Activated CD8-positive, alpha-beta memory T cell treated with anti-CD3 and anti-CD28 coated beads, Interleukin-2, amount 50 U/mL, for 4 hours (primary cell): ENCODE results near the gene ZNRF1.

Experiments used
- DNase-seq: peaks from one replicate; pipeline ENCODE4 v3.0.0-alpha.2; 2020

Gene ZNRF1

GRCh38 chr16:75101635-75102034, 102.8 kb downstream of the ZNRF1 start:
- DNase-seq, result no peak

DNA sequence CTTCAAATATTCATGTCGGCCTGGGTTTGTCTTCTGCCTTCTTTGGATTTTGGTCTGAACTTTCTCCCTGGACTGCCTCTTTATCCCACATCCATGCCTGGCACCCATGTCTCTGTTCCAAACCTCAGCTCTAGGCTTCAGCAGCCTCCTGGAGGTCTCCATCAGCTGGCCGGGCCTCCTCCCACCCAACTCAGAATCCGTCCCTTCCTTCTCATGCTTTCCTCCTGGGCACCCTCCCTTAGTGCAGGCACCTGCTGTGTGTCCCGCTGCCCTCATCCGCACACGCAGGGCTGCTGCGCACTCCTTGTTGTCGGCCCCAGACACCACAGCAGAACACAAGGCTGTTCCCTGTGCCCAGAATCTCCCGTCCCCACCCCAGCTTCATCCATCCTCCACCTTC, 103.8 kb downstream of the ZNRF1 start:
- no peak for DNase-seq

DNA sequence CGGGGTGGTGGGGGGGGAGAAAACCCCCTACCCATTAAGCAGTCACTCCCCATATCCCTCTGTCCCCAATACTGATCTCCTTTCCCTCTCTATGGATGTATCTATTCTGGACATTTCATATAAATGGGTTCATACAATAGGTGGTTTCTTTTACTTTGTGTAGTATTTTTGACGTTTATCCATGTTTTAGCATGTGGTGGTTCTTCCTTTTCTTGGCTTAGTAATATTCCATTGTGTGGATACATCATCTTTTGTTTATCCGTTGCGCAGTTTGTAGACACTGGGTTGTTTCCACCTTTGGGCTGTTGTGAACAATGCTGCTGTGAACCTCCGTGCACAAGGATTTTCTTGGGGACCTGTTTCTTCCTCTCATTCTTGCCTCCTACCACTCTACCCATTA, 105.2 kb downstream of the ZNRF1 start:
- DNase-seq, result no peak

DNA sequence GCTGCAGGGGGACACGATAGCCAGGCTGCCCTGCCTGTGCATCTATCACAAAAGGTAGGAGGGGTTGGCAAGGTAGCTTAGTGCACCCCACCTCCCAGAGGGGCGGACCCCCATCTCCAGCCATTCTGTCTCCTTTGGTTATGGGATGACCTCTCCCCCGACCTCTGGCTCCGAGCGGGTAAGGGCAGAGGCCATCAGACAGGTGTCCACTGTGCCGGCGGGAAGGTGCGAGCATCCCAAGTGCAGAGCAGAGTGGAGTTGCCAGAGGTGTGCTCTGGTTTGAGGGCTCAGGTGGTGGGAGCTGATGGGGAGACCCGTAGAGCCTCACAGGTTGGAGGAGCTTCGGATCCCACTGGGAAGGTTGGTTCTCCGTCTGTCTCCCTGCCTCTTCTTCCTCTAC, 106.0 kb downstream of the ZNRF1 start:
- DNase-seq, result no peak

- DNase-seq, result no peak
Observed at GRCh38 chr16:75105306-75106061, 106.7 kb downstream of the ZNRF1 start.

GRCh38 chr16:75106351-75107274, 107.8 kb downstream of the ZNRF1 start:
- no peak for DNase-seq

DNA sequence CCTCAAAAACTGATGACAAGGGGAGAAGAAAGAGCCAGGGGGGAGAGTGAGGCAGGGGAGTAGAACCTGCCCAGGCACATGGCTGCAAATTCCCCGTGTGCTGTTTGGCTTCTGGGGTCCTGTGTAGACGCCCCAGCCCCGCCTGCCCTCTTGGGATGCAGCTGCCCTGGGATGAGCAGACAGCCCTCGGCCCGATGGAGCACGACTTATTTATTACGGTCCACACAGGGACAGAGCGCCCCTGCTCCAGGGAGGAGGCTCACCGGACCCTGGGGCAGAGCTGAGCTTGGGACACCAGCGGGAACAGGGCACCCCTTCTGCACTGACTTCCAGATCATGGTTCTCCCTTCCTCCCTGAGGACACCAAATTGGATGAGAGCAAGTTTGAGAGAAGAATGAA, 108.7 kb downstream of the ZNRF1 start:
- DNase-seq, result no peak

- peak; percentile 70 for DNase-seq
Observed at GRCh38 chr16:75108792-75109731, 110.2 kb downstream of the ZNRF1 start.

- no peak for DNase-seq
Observed at GRCh38 chr16:75109732-75110243, 111.0 kb downstream of the ZNRF1 start.

DNA sequence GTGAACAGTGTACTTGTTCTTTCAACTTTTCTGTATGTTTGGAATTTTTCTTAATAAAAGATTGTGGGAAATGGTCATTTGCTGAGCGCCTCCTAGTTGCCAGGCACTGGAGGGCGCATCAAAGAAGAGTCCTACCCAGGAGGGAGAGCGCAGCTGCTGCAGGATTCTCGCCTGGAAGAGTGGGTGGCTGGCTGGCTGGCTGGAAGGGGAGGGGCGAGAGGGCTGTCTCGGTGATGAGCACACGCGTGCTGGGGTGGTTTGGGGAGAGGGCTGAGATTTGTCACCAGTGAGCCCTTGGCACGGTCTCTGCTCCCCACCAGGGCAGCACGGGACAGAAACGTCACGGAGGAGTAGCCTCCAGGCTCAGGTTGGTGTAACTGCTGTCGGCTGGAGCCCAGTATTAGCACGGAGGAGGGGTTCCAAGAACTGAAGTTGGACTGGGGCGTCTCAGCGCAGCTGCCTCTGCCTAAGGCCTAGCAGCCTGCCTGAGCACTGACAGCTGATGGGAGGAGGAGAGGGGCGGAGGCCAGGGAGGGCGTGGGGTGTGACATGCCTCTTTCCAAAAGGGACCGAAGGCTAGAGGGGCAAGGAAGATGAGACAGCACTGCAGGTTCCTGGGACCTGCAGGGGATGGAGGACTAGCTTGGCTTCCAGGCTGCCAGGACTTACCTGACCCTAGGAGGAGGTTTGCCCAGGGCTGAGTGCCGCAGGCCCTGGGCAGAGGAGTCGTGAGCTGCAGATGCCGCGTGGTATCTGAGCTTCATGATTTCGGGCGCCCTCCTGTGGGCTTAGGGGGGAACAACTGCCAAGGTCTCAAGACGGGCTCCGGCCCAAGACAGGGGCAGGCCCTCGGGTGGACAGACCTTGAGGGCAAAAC, 112.1 kb downstream of the ZNRF1 start:
- peak; percentile 78 for DNase-seq

DNA sequence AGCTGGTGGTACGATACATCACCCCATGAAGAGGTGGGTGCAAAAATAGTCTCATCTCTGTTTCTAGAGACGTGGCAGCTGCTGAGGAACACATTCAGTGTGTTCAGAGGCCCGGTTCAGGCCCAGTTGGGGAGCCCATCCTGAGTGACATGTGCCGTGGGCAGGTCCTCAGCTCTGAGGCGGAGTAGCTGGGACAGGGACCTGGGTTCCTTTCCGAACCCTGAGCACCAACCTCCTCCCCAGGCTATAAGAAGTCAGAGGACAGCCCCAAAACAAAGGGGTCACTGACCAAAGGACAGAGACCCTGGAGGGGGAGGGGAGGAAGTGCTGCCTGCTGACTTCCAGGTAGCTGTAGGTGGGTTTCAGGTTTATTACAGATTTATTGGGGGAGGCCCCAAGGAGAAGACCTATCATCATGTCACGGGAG, 112.7 kb downstream of the ZNRF1 start:
- no peak for DNase-seq

DNA sequence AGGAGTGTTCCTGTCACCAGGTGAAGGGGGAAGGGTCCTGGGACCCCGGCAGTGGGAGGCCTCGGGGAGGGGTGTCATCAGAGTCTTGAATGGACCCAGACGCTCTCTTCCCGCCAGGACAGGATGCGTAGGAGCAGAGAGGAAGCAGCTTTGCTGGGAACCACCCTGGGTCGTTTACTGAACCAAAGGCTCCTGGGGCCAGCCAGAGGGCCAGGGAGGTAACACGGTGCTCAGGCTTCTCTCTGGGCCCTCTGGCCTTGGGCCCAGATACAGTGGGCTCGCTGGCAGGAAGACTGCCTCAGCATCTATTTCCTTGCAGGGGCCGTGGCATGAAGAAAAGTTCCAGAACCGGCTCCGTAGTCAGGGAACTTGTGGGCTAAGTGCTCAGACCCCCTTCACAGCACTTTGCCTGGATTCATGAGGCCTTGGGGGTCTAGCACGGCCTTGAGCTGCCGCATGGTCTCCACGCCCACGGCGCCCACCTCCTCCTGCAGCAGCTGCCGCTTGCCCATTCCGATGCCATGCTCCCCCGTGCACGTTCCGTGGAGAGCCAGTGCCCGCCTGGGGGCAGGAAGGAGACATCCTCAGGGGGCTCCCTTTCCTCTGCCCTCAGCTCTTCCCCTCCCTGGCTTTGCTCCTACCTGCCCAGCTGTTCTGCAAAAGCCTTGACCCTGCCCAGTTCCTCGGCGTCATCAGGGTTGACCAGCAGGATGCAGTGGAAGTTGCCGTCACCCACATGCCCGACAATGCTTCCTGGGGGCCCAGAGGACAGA, 113.3 kb downstream of the ZNRF1 start:
- no peak for DNase-seq

DNA sequence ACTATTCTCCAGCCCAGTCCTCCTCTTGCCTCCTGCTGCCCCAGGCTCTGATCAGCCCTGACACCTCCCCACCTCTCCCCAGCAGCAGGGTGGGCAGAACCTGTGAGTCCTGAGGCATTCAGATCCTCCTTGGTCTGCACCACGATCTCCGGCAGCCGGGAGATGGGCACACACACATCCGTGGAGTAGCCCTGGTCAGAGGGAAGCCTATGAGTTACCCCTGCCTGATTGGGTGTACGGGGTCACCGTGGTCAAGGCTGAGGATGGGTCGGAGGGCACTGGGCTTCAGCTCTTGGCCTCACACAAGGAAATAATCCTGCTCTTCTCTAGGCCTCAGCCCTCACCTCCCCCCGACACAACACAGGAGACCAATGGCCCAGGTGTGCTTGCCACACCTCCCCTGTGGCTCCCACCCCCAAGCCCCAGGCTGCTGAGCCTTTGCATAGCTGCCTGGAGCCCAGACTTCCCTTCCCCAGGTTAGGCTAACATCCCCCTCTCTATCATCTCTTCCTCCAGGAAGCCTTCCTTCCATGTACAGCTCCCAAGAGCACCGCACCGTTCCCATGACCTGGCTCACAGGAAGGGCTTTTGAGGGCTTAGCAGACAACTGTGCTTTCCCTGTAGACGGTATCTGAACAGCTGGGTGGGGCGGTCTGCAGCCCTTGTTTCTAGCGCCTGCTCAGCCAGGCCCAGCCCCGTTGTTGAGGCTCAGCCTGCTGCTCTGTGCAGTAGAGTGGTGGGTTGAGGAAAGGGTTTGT, 114.1 kb downstream of the ZNRF1 start:
- no peak for DNase-seq

- DNase-seq, result no peak
Observed at GRCh38 chr16:75113541-75114121, 114.8 kb downstream of the ZNRF1 start.

DNA sequence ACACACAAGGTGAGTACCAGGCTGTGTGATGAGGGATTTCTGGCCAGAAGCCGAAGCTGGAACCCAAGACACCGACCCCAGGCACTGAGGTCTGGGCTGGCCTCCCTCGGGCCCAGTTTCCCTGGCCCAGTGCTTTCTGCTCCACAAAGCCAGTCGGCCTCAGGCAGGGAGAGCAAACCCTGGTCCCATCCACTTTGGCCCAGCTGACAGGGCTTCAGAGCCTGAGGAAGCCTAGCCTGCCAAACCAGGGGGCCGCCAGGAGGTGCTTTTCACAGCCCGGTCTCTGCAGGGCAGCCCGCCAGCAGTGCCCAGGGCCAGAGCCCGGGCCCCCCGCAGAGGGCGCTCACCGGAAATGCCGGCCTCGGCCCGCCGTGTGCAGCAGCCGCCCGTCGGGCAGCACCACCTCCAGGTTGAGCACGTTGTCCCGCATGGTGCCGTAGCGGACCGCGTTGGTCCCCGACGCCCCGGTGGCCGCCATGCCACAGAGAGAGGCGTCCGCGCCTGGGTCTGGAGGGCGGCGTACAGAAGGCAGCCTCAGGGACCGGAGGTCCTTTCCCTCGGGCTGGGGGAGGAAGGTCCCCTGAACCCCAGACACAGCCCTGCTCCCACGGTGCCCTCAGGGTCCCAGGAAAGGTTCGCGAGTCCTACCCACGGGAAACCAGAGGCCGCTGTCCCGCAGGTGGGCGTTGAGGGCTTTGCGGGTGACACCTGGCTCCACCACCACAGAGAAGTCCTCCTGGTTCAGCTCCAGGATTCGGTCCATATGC, 115.5 kb downstream of the ZNRF1 start:
- DNase-seq, result no peak

- DNase-seq, result no peak
Observed at GRCh38 chr16:75114946-75115825, 116.4 kb downstream of the ZNRF1 start.

GRCh38 chr16:75116081-75116910, 117.5 kb downstream of the ZNRF1 start, which contains the start of gene LDHD:
Gene LDHD, minus strand, starts transcription at chr16:75116780. Its CDS starts 60 bp downstream, at chr16:75116720.
- no peak for DNase-seq
